K562 (cell line): ENCODE measurements around the gene FAM117A. TPM values are rescaled to one million over a fixed set of nuclear protein-coding genes. Genes with fewer than 3 reads are reported as not detected.

Experiments used
- FOXM1 ChIP-seq, 2 experiments: fragments of 450-650 bp in 1 of 2; sonication (generic) in 1 of 2; formaldehyde crosslinking in 1 of 2; IDR thresholded peaks; 2 replicates each; pipeline versions ENCODE4 v1.6.1 to v1.9.0; 2017 to 2022; ENCODE audit warnings: low read depth in 2 of 2, mild to moderate bottlenecking in 2 of 2, missing genetic modification reagents in 1 of 2, moderate library complexity in 1 of 2
- IFI16 ChIP-seq: fragments of 250-450 bp; sonication (Bioruptor Pico); IDR thresholded peaks from 2 replicates; pipeline ENCODE4 v2.1.2; 2022; ENCODE audit warnings: mild to moderate bottlenecking, inconsistent platforms
- KLF13 ChIP-seq: fragments of 450-650 bp; IDR thresholded peaks from 2 replicates; pipeline ENCODE4 v1.6.1; 2016; ENCODE audit warnings: missing genetic modification characterization, low read depth, mild to moderate bottlenecking, missing compliant biosample characterization, moderate library complexity, borderline replicate concordance
- MEF2D ChIP-seq: conservative IDR thresholded peaks from 2 replicates; pipeline ENCODE4 v1.6.1; 2016; ENCODE audit warnings: low read depth, missing genetic modification characterization, missing compliant biosample characterization
- MYBL2 ChIP-seq, 2 experiments: fragments of 450-650 bp in 1 of 2; sonication (generic) in 1 of 2; formaldehyde crosslinking in 1 of 2; IDR thresholded peaks; 2 replicates each; pipeline versions ENCODE4 v1.6.1 to v1.8.1; 2017 to 2022; ENCODE audit warnings: borderline replicate concordance in 1 of 2, inconsistent platforms in 1 of 2, low read depth in 1 of 2, mild to moderate bottlenecking in 1 of 2, missing genetic modification reagents in 1 of 2, moderate library complexity in 1 of 2
- PHF21A ChIP-seq: fragments of 450-650 bp; IDR thresholded peaks from 2 replicates; pipeline ENCODE4 v1.6.1; 2017; ENCODE audit warnings: low read depth, borderline replicate concordance
- SMAD3 ChIP-seq: fragments of 450-650 bp; formaldehyde crosslinking; conservative IDR thresholded peaks from 2 replicates; pipeline ENCODE4 v1.4.0; 2020; ENCODE audit warnings: mild to moderate bottlenecking
- SMC3 ChIP-seq: conservative IDR thresholded peaks from 2 replicates; pipeline ENCODE4 v1.6.1; 2011; ENCODE audit warnings: low read depth, low read length, improper control_type of control experiment; ENCODE audit not compliant: insufficient read depth
- SP1 ChIP-seq: sonication (generic); formaldehyde crosslinking; IDR thresholded peaks from 2 replicates; pipeline ENCODE4 v1.8.1; 2022; ENCODE audit warnings: mild to moderate bottlenecking, missing genetic modification reagents
- SREBF2 ChIP-seq: sonication (generic); formaldehyde crosslinking; IDR thresholded peaks from 2 replicates; pipeline ENCODE4 v1.4.0; 2020; ENCODE audit warnings: mild to moderate bottlenecking, missing genetic modification reagents
- TARDBP ChIP-seq: fragments of 450-650 bp; IDR thresholded peaks from 2 replicates; pipeline ENCODE4 v1.6.1; 2016
- TCF7 ChIP-seq: sonication (generic); IDR thresholded peaks from 2 replicates; pipeline ENCODE4 v1.6.1; 2016; ENCODE audit warnings: antibody characterized with exemption, borderline replicate concordance
- ZNF165 ChIP-seq: fragments of 250-450 bp; sonication (Bioruptor Pico); IDR thresholded peaks from 2 replicates; pipeline ENCODE4 v1.4.0; 2020; ENCODE audit warnings: borderline replicate concordance
- ZNF175 ChIP-seq: fragments of 200-800 bp; sonication (Bioruptor generic); IDR thresholded peaks from 2 replicates; pipeline ENCODE4 v1.6.1; 2016; ENCODE audit warnings: low read depth, mild to moderate bottlenecking, missing genetic modification characterization, missing compliant biosample characterization
- ZNF79 ChIP-seq: fragments of 250-450 bp; sonication (Bioruptor Pico); IDR thresholded peaks from 2 replicates; pipeline ENCODE4 v1.4.0; 2020; ENCODE audit warnings: low read depth, mild to moderate bottlenecking, moderate library complexity
- polyA plus RNA-seq, 8 experiments: library from polyadenylated mRNA; depleted of rRNA in 4 of 8; stranded (reverse) in 5 of 8; unstranded in 3 of 8; fragments of >200 nt; fragmentation: Nextera tagmentation in 2 of 8; fragmentation: Illumina TruSeq in 1 of 8; extraction: Ambion mirVana in 2 of 8; extraction: Trizol in 1 of 8; gene quantifications; 2 replicates each; pipeline versions ENCODE4 v1.2.1 to v1.2.3, GENCODE V29; 2011 to 2014; ENCODE audit warnings: inconsistent platforms in 1 of 8, missing spikeins in 1 of 8
- total RNA-seq, 7 experiments: library from RNA; depleted of rRNA in 6 of 7; stranded (reverse); fragments of >200 nt in 6 of 7; fragmentation: Illumina TruSeq in 2 of 7; extraction: Trizol in 2 of 7; gene quantifications; 2 replicates each; pipeline versions ENCODE4 v1.2.1 to v1.2.3, GENCODE V29; 2011 to 2021; ENCODE audit warnings: low replicate concordance in 1 of 7
- TF ChIP-seq, protein P1 (sequence below): fragments of 450-650 bp; formaldehyde crosslinking; IDR thresholded peaks from 2 replicates; pipeline ENCODE4 v1.4.0; 2020; ENCODE audit warnings: mild to moderate bottlenecking, moderate library complexity
- TF ChIP-seq, protein P2 (sequence below): fragments of 250-450 bp; sonication (Bioruptor Pico); IDR thresholded peaks from 2 replicates; pipeline ENCODE4 v1.5.0; 2021; ENCODE audit warnings: mild to moderate bottlenecking, borderline replicate concordance
- TF ChIP-seq, protein P3 (sequence below): fragments of 450-650 bp; IDR thresholded peaks from 2 replicates; pipeline ENCODE4 v1.6.1; 2017; ENCODE audit warnings: antibody characterized with exemption, mild to moderate bottlenecking

Gene FAM117A
- total and polyA plus RNA-seq, 9 of the 15 experiments (the other 6 are each of a cell fraction or from before 2014, with no cell fraction given), result 3.1 to 79.7 (median 36.6) TPM

DNA sequence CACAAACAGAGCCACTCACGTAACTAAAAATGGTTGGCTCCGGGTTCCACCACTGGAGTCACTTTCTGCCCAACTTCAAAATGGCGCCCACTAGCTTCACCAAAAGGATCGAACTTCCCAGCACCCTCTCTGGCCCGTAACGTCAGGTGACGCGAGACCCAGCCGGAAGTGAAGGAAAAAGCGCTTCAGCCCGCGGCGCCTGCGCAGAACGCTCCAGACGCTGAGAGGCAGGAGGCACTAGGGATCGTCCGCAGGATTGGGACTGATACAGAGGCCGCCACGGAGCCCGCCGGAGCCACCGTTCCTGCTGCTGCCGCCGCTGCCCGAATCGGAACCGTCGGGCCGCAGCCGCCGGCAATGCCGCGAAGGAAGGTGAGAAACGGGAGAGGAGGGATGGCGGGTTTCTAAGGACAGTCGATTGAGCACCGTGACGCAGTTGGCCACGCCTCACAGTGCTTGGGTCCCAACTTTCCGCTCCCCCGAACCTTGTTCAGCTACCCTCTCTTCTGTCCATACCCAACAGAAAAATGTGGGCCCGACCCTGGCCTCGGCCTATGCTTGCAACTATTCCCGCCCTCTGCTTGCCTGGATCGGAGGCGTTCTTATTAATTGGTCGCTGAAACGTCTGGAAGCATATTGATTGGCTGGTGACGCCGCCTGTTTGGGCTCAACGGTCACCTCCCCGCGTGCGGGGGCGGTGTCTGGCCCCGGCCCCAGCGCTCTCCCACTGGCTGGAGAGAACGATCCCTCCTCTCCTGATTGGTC lies 24.7 kb upstream of the FAM117A start, which contains the start of gene KAT7 (continued):
- TF ChIP-seq, protein P1, sequence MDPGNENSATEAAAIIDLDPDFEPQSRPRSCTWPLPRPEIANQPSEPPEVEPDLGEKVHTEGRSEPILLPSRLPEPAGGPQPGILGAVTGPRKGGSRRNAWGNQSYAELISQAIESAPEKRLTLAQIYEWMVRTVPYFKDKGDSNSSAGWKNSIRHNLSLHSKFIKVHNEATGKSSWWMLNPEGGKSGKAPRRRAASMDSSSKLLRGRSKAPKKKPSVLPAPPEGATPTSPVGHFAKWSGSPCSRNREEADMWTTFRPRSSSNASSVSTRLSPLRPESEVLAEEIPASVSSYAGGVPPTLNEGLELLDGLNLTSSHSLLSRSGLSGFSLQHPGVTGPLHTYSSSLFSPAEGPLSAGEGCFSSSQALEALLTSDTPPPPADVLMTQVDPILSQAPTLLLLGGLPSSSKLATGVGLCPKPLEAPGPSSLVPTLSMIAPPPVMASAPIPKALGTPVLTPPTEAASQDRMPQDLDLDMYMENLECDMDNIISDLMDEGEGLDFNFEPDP (CRISPR knock-in tag), result 0 out of 2 replicates have a peak, but pooled peaks have one; percentile 61
- TF ChIP-seq SREBF2 (CRISPR knock-in tag) (no peak), MEF2D (tag) (peak; percentile 7; the same call in 1 of the 2 replicates), SP1 (CRISPR knock-in tag) (peak; percentile 93), IFI16 (CRISPR knock-in tag) (0 out of 2 replicates have a peak, but pooled peaks have one; percentile 36), SMAD3 (CRISPR knock-in tag) (peak; percentile 72; the same call in 1 of the 2 replicates), ZNF175 (CRISPR knock-in tag) (peak; percentile 60), MYBL2 (IDR thresholded peaks at IDR 0.05; ENCODE audit: low read depth) (peak; percentile 91), MYBL2 (CRISPR knock-in tag; IDR thresholded peaks at IDR 0.05; ENCODE audit: borderline replicate concordance) (no peak), TCF7 (no peak), ZNF165 (CRISPR knock-in tag) (0 out of 2 replicates have a peak, but pooled peaks have one; percentile 62), ZNF79 (CRISPR knock-in tag) (no peak), PHF21A (no peak; the same call in 1 of the 2 replicates), KLF13 (tag) (no peak; the same call in 1 of the 2 replicates), FOXM1 (IDR thresholded peaks at IDR 0.05; ENCODE audit: low read depth) (peak; percentile 70; the same call in 1 of the 2 replicates), FOXM1 (CRISPR knock-in tag; IDR thresholded peaks at IDR 0.05; ENCODE audit: low read depth) (peak; percentile 64; the same call in 1 of the 2 replicates), TARDBP (no peak), SMC3 (no peak)
- TF ChIP-seq, protein P2, sequence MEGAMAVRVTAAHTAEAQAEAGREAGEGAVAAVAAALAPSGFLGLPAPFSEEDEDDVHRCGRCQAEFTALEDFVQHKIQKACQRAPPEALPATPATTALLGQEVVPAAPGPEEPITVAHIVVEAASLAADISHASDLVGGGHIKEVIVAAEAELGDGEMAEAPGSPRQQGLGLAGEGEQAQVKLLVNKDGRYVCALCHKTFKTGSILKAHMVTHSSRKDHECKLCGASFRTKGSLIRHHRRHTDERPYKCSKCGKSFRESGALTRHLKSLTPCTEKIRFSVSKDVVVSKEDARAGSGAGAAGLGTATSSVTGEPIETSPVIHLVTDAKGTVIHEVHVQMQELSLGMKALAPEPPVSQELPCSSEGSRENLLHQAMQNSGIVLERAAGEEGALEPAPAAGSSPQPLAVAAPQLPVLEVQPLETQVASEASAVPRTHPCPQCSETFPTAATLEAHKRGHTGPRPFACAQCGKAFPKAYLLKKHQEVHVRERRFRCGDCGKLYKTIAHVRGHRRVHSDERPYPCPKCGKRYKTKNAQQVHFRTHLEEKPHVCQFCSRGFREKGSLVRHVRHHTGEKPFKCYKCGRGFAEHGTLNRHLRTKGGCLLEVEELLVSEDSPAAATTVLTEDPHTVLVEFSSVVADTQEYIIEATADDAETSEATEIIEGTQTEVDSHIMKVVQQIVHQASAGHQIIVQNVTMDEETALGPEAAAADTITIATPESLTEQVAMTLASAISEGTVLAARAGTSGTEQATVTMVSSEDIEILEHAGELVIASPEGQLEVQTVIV (CRISPR knock-in tag), result peak; percentile 78; the same call in 1 of the 2 replicates
- TF ChIP-seq, protein P3, sequence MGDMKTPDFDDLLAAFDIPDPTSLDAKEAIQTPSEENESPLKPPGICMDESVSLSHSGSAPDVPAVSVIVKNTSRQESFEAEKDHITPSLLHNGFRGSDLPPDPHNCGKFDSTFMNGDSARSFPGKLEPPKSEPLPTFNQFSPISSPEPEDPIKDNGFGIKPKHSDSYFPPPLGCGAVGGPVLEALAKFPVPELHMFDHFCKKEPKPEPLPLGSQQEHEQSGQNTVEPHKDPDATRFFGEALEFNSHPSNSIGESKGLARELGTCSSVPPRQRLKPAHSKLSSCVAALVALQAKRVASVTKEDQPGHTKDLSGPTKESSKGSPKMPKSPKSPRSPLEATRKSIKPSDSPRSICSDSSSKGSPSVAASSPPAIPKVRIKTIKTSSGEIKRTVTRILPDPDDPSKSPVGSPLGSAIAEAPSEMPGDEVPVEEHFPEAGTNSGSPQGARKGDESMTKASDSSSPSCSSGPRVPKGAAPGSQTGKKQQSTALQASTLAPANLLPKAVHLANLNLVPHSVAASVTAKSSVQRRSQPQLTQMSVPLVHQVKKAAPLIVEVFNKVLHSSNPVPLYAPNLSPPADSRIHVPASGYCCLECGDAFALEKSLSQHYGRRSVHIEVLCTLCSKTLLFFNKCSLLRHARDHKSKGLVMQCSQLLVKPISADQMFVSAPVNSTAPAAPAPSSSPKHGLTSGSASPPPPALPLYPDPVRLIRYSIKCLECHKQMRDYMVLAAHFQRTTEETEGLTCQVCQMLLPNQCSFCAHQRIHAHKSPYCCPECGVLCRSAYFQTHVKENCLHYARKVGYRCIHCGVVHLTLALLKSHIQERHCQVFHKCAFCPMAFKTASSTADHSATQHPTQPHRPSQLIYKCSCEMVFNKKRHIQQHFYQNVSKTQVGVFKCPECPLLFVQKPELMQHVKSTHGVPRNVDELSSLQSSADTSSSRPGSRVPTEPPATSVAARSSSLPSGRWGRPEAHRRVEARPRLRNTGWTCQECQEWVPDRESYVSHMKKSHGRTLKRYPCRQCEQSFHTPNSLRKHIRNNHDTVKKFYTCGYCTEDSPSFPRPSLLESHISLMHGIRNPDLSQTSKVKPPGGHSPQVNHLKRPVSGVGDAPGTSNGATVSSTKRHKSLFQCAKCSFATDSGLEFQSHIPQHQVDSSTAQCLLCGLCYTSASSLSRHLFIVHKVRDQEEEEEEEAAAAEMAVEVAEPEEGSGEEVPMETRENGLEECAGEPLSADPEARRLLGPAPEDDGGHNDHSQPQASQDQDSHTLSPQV, result no peak
